Measurements from ENCODE around the gene PCNA.
A peak's percentile ranks its signal among the peaks of the same experiment; 100 is the strongest.
"Not testable (repeated sequence)": the region's sequence is repeated elsewhere in the genome, so short reads cannot be mapped to it uniquely, and the experiment has no call there.

Gene PCNA

GRCh38 chr20:5095931-5096330, 23.8 kb downstream of the PCNA start:
- DNase-seq, result no peak

GRCh38 chr20:5095454-5095853, 24.3 kb downstream of the PCNA start:
- DNase-seq, result no peak

DNA sequence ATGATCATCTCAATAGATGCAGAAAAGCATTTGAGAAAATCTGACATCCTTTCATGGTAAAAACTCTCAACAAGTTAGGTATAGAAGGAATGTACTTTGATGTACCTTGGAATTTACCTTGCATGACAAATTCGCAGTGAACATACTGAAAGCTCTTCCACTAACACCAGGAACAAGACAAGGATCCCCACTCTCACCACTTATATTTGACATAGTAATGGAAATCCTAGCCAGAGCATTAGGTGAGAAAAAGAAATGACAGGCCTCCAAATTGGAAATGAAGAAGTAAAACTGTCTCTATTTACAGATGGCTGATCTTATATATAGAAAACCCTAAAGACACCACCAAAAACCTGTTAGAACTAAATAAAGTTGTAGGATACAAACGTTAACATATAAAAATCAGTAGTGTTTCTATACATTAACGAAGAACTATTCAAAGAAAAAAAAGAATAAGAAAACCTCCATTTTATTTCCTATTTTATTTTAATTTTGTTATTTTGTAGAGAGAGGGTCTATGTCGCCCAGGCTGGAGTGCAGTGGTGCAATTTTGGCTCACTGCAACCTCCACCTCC, 26.9 kb downstream of the PCNA start:
- DNase-seq, result no peak

DNA sequence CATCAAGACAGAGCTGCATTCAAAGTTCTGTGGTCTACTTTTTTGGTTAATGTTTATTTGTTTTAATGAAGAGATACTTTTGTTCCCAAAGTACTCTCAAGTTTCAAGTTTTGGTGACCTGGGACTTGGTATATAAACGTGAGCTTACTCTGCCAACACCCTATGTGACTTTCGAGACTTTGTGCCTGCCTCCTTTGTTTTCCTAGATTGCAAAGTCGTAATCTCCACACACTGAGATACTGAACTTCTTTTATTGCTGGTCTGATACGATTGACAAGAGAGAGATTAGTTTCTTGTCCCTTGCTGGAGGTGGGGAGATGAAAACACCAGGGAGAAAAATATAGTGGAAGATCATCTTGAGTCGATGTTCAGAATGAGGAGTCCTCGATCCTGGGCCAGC, 27.9 kb downstream of the PCNA start:
- DNase-seq, result no peak

- no peak for DNase-seq
These were observed 29.6 kb downstream of the PCNA start for GRCh38 chr20:5090191-5090590.

DNA sequence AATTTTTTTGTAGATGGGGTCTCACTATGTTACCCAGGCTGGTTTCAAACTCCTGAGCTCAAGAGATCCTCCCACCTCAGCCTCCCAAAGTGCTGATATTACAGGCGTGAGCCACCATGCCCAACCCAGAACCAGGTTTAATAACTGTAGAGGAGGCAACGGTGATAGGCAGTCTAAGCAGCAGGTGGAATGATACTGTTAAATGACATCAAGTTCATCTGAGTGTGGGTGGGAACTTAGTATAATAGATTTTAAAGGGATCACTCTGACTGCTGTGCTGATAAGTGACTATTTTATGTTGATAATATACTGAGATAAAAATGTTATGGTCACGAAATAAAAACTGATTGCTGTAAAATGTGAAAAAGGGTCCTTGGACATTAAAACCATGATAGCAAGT, 31.1 kb downstream of the PCNA start:
- DNase-seq, result no peak

- DNase-seq, result no peak
These were observed 34.4 kb downstream of the PCNA start for GRCh38 chr20:5085380-5085779.

GRCh38 chr20:5080384-5080877, 39.3 kb downstream of the PCNA start:
- DNase-seq, result no peak

GRCh38 chr20:5078399-5078958, 41.3 kb downstream of the PCNA start:
- peak; percentile 53 to 81 for DNase-seq

DNA sequence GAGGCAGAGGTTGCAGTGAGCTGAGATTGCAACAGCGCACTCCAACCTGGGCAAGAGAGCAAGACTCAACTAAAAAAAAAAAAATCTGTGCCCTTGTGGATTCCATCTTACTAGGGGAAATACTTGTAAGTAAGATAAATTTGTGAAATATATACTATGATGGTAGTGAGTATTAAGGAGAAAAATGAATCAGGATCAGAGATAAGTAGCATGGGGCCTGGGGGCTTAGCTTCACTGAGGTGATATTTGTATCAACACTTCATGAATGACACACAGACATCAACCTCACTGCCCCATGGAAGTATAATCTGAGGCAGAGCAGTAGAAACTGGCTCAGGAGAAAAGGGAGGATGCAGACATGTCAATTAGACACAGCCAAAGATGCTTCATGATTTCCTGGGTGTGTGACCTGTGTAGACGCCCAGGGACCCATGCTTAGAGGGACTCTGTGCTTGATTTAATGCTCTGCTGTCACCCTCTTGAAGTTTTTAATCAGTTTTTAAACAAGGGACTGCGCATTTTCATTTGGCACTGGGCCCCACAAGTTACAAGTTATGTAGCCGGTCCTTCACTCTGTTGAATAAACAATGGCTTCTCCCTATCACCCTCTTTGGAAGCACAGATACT, 41.9 kb downstream of the PCNA start:
- DNase-seq, result peak in 1 of 2 experiments; percentile 4

GRCh38 chr20:5076913-5077312, 42.8 kb downstream of the PCNA start:
- not testable (repeated sequence) for DNase-seq

DNA sequence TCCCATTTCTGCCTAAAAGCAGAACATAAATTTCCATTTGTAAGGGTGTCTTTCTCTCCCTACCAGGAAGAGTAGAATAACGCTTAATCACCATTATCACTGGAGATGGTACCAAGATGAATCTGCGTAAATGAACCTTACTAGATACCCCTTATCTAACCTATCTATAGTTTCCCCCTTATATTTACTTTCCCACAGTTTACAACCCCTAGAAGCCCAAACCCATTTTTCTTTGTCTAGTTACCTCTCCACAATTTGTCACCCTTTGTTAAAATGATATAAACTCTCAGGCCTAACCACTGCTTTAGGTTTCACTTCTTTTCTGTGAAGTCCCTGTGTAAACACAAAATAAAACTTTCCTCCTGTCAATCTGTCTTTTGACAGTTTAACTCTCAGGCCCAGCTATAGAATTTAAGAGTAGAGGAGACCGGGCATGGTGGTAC, 45.5 kb downstream of the PCNA start:
- no peak for DNase-seq

DNA sequence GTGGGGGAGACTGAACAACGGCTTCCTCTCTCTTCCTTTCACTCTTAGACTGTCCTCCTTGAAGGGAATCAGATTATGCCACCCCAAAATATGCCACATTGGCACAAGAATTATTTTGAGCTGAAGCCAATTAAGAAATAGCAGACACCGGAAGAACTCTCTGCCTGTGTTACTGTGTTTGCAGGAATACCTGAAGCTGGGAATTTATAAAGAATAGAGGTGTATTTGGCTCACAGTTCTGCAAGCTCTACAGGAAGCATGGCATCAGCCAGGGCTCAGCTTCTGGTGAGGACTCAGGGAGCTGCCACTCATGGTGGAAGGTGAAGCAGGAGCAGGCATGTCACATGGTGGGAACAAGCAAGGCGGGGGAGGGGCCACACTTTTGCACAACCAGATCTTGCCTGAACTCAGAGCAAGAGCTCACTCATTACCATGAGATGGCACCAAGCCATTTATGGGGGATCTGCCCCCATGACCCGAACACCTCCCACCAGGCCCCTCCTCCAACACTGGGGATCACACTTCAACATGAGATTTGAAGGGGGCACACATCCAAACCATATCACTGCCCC, 46.0 kb downstream of the PCNA start:
- DNase-seq, result no peak

DNA sequence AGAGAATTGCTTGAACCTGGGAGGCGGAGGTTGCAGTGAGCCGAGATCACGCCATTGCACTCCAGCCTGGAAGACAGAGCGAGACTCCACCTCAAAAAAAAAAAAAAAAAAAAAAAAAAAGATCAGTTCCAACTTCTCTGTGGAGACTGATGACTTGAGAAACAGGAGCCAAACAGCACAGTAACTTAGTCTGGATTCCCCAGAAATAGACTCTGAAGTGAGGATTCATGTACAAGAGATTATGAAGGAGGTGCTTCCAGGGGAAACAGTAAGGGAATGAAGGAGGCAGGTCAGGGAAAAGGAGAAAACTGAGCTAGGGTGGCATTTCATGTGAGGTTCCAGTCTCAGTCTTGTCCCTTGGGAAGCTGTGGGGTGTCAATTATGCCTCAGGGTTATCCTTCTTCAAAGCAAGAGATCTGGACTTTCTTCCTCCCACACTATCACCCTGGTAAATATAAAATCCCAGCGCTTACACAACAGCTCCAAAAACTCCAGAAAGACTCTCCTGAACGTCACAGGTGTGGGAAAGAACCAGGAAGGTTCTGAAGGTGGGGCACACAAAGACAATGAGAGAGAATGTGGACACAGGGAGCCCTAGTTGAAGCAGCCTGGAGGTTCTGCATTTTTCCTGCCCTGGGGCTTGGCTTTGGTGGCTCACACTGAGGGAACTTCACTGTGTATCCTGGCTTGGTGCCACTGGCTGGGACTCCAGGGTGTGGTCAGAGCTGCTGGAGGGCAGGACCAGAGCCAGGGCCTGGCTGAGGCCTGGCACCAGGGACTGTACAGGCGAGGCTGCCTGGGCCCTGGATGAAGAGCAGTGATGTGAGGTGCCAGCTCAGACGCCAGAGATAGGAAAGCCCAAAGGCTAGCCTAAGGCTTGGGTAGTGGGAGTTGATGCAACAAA, 46.8 kb downstream of the PCNA start:
- DNase-seq, result no peak

DNA sequence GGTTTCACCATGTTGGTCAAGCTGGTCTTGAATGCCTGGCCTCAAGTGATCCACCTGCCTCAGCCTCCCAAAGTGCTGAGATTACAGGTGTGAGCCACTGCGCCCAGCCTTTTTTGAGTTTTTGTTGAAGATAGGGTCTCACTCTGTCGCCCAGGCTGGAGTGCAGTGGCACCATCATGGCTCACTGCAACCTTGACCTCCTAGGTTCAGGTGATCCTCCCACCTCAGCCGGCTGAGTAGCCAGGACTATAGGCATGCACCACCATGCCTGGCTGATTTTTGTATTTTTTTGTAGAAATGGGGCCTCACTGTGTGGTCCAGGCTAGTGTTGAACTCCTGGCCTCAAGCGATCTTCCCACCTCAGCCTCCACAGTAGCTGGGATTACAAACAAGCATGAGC, 47.8 kb downstream of the PCNA start:
- not testable (repeated sequence) for DNase-seq

- no peak for DNase-seq
These were observed 49.2 kb downstream of the PCNA start for GRCh38 chr20:5070570-5070969.

DNA sequence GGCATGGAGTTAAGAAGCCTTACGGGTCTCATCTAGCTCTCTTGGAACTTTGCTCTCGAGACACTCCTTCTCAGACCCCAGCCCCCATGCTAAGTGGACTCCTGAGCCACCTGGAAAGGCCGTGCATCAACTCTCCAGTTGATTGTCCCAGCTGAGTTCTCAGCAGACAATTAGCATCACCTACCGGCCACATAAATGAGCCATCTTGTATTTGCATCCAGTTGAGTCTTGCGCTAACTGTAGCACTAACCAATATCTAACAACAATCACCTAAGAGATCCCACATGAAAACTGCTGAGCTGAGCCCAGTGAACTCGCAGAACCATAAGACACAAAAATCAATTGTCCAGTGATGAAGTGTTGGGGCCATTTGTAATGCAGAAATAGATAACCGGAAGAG, 49.7 kb downstream of the PCNA start:
- no peak for DNase-seq

- DNase-seq, result no peak
These were observed 50.5 kb downstream of the PCNA start for GRCh38 chr20:5069141-5069806.

DNA sequence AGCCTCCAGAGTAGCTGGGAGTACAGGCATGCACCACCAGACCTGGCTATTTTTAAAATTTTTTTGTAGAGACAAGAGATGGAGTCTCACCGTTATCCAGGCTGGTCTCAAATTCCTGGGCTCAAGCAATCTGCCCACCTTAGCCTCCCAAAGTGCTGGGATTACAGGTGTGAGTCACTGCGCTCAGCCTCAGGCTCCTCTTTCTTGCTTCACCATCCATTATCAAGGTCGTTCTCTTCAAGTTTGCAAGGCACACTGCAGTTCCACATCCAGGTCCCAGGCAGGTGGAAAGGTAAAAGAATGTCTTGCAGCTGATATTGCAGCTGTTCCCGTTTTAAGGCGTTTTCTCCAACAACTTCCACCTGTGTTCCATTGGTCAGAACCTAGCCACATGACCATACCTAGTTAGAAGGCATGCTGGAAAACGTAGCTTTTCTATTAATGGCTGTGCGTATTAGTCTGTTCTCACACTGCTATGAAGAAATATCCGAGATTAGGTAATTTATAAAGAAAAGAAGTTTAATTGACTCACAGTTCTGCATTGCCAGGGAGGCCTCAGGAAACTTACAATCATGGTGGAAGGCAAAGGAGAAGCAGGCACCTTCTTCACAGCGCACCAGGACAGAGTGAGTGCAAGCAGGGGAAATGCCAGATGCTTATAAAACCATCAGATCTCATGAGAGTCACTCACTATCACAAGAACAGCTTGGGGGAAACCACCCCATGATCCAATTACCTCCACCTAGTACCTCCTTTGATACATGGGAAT, 51.7 kb downstream of the PCNA start:
- no peak for DNase-seq

- DNase-seq, result no peak
These were observed 53.8 kb downstream of the PCNA start for GRCh38 chr20:5065879-5066383.

- DNase-seq, result no peak
These were observed 54.4 kb downstream of the PCNA start for GRCh38 chr20:5065166-5065878.

Data from stimulated activated CD4-positive, alpha-beta T cell treated with anti-CD3 and anti-CD28 coated beads, Interleukin-4, amount 100 ng/mL, for 4 hours (primary cell).